ACC112 (cell line): Measurements from ENCODE around the gene SPATA45.
"Not testable (repeated sequence)": the region's sequence is repeated elsewhere in the genome, so short reads cannot be mapped to it uniquely, and the experiment has no call there.

Experiments used
- H2AFZ ChIP-seq: fragments of 200-600 bp; sonication (generic); one replicate; pipeline ENCODE4 v1.6.0; 2017; ENCODE audit warnings: antibody characterized with exemption, low read length; ENCODE audit not compliant: unreplicated experiment
- H3K27ac ChIP-seq: fragments of 200-600 bp; sonication (generic); 2 replicates; pipeline ENCODE4 v1.5.1; 2014; ENCODE audit warnings: low read depth, mild to moderate bottlenecking, antibody characterized with exemption, low read length, moderate library complexity
- H3K27me3 ChIP-seq: fragments of 200-600 bp; sonication (generic); 2 replicates; pipeline ENCODE4 v1.6.1; 2014; ENCODE audit warnings: mild to moderate bottlenecking, antibody characterized with exemption, low read length, moderate library complexity, mixed read lengths; ENCODE audit not compliant: insufficient read depth
- H3K36me3 ChIP-seq: fragments of 200-600 bp; sonication (generic); 2 replicates; pipeline ENCODE4 v1.6.1; 2016; ENCODE audit warnings: mild to moderate bottlenecking, antibody characterized with exemption, low read length, moderate library complexity, mixed read lengths; ENCODE audit not compliant: insufficient read depth
- H3K4me1 ChIP-seq: fragments of 200-600 bp; sonication (generic); one replicate; pipeline ENCODE4 v1.6.1; 2016; ENCODE audit warnings: low read length, mixed read lengths; ENCODE audit not compliant: insufficient read depth, unreplicated experiment, control insufficient read depth
- H3K4me3 ChIP-seq: fragments of 200-600 bp; sonication (generic); 2 replicates; pipeline ENCODE4 v1.5.1; 2014; ENCODE audit warnings: mild to moderate bottlenecking, low read depth, low read length
- H3K79me2 ChIP-seq: fragments of 200-600 bp; sonication (generic); one replicate; pipeline ENCODE4 v1.6.0; 2016; ENCODE audit warnings: low read length; ENCODE audit not compliant: control insufficient read depth, unreplicated experiment, insufficient read depth

SPATA45 gene

GRCh38 chr1:212847549-212847948, at the start of gene SPATA45:
SPATA45 (minus strand) TSS chr1:212847649; CDS start chr1:212836149, 11,500 bp downstream.
- H3K4me1 ChIP-seq: no peaks in the 10 kb centered on the region
- no peaks in the 10 kb centered on the region for H3K36me3 ChIP-seq
- no peak within 1 kb of the TSS for H3K27ac ChIP-seq
- H3K4me3 ChIP-seq: no peak within 1 kb of the TSS
- H3K27me3 ChIP-seq: no peaks in the 10 kb centered on the region
- no peak within 1 kb of the TSS for H2AFZ ChIP-seq
- no peaks in the 10 kb centered on the region for H3K79me2 ChIP-seq

DNA sequence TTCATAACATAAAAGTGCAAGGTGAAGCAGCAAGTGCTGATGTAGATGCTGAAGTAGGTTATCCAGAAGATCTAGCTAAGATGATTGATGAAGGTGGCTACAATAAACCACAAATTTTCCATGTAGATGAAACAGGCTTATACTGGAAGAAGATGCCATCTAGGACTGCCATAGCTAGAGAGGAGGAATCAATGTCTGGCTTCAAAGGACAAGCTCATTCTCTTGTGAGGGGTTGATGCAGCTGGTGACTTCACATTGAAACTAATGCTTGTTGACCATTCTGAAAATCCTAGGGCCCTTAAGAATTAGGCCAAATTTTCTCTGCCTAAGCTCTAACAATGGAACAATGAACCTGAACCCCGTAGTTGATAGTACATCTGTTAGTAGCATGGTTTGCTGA, 44.7 kb upstream of the SPATA45 start:
- no peaks in the 10 kb centered on the region for H3K4me1 ChIP-seq

GRCh38 chr1:212884592-212884991, 37.1 kb upstream of the SPATA45 start:
- Histone ChIP-seq H2AFZ (no peak overlapping the region), H3K27ac (no peak overlapping the region), H3K27me3 (no peaks in the 10 kb centered on the region), H3K79me2 (no peaks in the 10 kb centered on the region), H3K4me1 (no peaks in the 10 kb centered on the region), H3K4me3 (no peak overlapping the region), H3K36me3 (peaks cover 33% of the 10 kb centered on the region)

More for the DNA sequence above, 44.7 kb upstream of the SPATA45 start:
- Histone ChIP-seq H2AFZ (no peak overlapping the region), H3K27ac (no peak overlapping the region), H3K36me3 (peaks cover 60% of the 10 kb centered on the region), H3K79me2 (no peaks in the 10 kb centered on the region), H3K4me3 (no peak overlapping the region), H3K27me3 (no peaks in the 10 kb centered on the region)

GRCh38 chr1:212879947-212880690, 32.7 kb upstream of the SPATA45 start:
- Histone ChIP-seq H3K27ac (no peak overlapping the region), H3K36me3 (peaks cover 12% of the 10 kb centered on the region)

DNA sequence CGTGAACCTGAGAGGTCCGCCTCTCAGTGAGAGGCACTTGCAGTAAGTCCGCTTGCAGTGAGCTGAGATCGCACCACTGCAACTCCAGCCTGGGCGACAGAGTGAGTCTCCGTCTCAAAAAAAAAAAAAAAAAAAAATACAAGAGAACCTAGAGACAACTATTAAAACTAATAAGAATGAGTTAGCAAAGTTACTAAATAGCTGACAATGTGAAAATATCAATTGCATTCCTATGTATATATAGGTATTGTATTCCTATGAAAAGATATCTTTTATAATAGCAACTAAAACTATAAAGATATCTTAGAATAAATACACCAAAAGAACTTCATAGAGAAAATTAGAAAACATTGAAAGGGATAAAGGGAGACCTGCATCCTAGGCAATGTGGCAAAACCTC, 31.0 kb upstream of the SPATA45 start:
- no peaks in the 10 kb centered on the region for H3K4me1 ChIP-seq
- no peaks in the 10 kb centered on the region for H3K27me3 ChIP-seq
- H3K27ac ChIP-seq: no peak overlapping the region
- H3K79me2 ChIP-seq: no peaks in the 10 kb centered on the region
- no peak overlapping the region for H3K4me3 ChIP-seq
- H2AFZ ChIP-seq: no peak overlapping the region
- peaks cover 11% of the 10 kb centered on the region; the same call in 1 of the 2 replicates for H3K36me3 ChIP-seq

More at GRCh38 chr1:212879947-212880690, 32.7 kb upstream of the SPATA45 start:
- no peak overlapping the region for H2AFZ ChIP-seq
- no peaks in the 10 kb centered on the region for H3K79me2 ChIP-seq
- H3K27me3 ChIP-seq: no peaks in the 10 kb centered on the region
- H3K4me1 ChIP-seq: no peaks in the 10 kb centered on the region
- H3K4me3 ChIP-seq: no peak overlapping the region

GRCh38 chr1:212873518-212873917, 26.1 kb upstream of the SPATA45 start:
- Histone ChIP-seq H3K4me3 (no peak overlapping the region), H2AFZ (no peak overlapping the region), H3K27me3 (no peaks in the 10 kb centered on the region), H3K79me2 (no peaks in the 10 kb centered on the region), H3K36me3 (peaks cover 5% of the 10 kb centered on the region; the same call in 1 of the 2 replicates), H3K27ac (no peak overlapping the region), H3K4me1 (no peaks in the 10 kb centered on the region)

DNA sequence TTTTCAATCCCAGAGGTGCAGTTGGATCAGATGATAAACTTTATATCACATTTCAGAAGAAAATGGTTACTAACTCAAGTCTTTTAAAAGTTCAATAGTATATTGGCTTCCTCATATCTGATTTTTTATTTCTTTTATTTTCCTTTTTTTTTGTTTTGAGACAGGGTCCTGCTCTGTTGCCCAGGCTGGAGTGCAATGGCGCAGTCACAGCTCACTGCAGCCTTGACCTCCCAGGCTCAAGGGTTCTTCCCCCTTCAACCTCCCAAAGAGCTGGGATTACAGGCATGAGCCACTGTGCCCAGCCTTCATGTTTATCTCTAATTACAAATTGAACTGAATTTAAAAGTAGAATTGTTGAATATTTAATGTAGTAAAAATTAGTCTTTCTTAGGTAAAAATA, 24.5 kb upstream of the SPATA45 start:
- H3K36me3 ChIP-seq: peaks cover 7% of the 10 kb centered on the region; the same call in 1 of the 2 replicates
- H3K4me1 ChIP-seq: no peaks in the 10 kb centered on the region
- H3K27me3 ChIP-seq: no peaks in the 10 kb centered on the region
- H3K27ac ChIP-seq: no peak overlapping the region
- no peak overlapping the region for H2AFZ ChIP-seq
- H3K79me2 ChIP-seq: no peaks in the 10 kb centered on the region
- no peak overlapping the region for H3K4me3 ChIP-seq

- Histone ChIP-seq H3K4me3 (no peak overlapping the region), H3K79me2 (peaks cover 17% of the 10 kb centered on the region), H3K27ac (no peak overlapping the region), H3K27me3 (no peaks in the 10 kb centered on the region), H2AFZ (no peak overlapping the region), H3K36me3 (peaks cover 14% of the 10 kb centered on the region), H3K4me1 (no peaks in the 10 kb centered on the region)
These were observed 19.7 kb upstream of the SPATA45 start for GRCh38 chr1:212867192-212867591.

DNA sequence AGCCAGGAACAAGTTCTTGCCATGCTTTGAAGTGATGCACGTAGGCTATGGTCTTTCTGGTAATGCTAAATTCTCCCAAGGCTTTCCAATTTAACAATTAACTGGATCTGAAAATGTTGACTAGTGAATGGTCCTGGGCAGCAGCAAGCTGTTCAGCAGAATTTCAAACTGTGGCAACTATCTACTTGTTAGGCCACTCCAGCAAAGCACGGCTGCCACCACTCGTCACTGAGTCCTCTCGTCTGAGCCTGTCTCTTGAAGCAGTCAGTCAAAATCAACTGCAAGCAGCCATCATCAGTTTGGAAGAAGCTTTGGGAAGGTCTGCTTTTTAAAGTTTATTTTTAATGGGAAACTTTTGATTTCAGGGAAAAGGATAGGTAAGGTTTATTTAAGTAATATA, 16.8 kb upstream of the SPATA45 start:
- H3K79me2 ChIP-seq: peaks cover 36% of the 10 kb centered on the region
- no peaks in the 10 kb centered on the region for H3K27me3 ChIP-seq
- H3K4me3 ChIP-seq: no peak overlapping the region
- H3K27ac ChIP-seq: no peak overlapping the region
- H3K4me1 ChIP-seq: peaks cover 9% of the 10 kb centered on the region
- no peak overlapping the region for H2AFZ ChIP-seq
- H3K36me3 ChIP-seq: peaks cover 19% of the 10 kb centered on the region

DNA sequence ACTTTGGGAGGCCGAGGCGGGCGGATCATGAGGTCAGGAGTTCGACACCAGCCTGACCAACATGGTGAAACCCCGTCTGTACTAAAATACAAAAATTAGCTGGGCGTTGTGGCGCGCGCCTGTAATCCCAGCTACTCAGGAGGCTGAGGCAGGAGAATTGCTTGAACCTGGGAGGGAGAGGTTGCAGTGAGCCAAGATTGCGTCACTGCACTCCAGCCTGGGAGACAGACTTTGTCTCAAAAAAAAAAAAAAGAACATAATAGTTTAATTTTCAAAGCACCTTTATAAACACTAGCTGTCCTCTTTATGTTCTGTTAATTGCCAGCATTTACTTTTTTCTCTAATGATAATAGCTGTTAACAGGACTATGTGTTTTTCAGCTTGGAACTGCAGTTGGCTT, 15.9 kb upstream of the SPATA45 start:
- not testable (repeated sequence) for H3K27me3 ChIP-seq, H2AFZ ChIP-seq, H3K4me1 ChIP-seq, H3K4me3 ChIP-seq, H3K27ac ChIP-seq
- peaks cover 45% of the 10 kb centered on the region for H3K79me2 ChIP-seq
- peaks cover 19% of the 10 kb centered on the region for H3K36me3 ChIP-seq

DNA sequence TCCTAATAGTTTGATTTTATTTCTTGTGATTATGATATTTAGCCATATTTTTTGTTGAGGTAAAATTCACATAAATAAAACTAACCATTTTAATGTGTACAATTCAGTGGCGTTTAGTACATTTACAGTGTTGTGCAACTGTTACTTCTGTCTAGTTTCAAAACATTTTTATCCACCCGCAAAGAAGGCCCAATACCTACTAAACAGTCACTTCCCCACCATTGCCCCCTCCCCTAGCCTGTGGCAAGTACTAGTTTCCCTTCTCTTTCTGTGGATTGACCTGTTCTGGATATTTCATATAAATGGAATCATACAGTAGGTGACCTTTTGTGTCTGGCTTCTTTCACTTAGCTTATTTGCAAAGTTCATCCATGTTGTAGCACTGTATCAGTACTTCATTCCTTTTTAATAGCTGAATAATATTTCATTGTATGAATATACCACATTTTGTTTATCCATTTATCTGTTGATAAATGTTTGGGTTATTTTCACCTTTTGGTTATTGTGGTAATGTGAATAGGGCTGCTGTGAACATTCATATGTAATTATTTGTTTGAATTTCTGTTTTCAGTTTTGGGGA, 14.8 kb upstream of the SPATA45 start:
- Histone ChIP-seq H3K79me2 (peaks cover 47% of the 10 kb centered on the region), H3K36me3 (peaks cover 19% of the 10 kb centered on the region), H3K27ac (no peak overlapping the region), H3K4me1 (peaks cover 9% of the 10 kb centered on the region), H3K27me3 (no peaks in the 10 kb centered on the region), H2AFZ (no peak overlapping the region), H3K4me3 (no peak overlapping the region)
